GM12875 (cell line): ENCODE results near the gene DAZAP1.

Experiments used
- H3K4me3 ChIP-seq: one replicate; pipeline ENCODE4 v1.5.1; 2011; ENCODE audit warnings: low read depth, low read length, control low read depth
- CTCF ChIP-seq: IDR thresholded peaks from 2 replicates; pipeline ENCODE4 v1.5.1; 2011; ENCODE audit warnings: low read depth, mild to moderate bottlenecking, control low read depth, inconsistent platforms, low read length, moderate library complexity, borderline replicate concordance; ENCODE audit not compliant: insufficient read depth

Gene DAZAP1

DNA sequence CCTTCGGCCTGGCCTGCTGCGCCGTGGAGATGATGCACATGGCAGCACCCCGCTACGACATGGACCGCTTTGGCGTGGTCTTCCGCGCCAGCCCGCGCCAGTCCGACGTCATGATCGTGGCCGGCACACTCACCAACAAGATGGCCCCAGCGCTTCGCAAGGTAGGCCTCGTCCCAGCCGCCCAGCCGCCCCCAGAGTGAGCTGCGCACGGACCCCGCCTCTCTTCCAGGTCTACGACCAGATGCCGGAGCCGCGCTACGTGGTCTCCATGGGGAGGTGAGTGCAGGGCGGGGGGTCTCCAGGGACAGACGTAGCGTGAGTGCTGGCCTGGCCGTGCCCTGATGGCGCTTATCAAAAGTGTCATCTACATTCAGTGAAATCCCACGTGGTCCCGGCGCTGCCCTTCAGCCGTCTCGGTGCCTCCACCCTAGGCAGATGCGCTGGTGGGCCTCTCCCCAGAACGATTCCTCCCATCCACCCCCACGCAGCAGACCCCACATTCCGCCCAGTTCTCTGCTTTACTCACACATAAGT lies 16.4 kb upstream of the DAZAP1 start:
- H3K4me3 ChIP-seq = no peak overlapping the region
- no peak for TF ChIP-seq CTCF

DNA sequence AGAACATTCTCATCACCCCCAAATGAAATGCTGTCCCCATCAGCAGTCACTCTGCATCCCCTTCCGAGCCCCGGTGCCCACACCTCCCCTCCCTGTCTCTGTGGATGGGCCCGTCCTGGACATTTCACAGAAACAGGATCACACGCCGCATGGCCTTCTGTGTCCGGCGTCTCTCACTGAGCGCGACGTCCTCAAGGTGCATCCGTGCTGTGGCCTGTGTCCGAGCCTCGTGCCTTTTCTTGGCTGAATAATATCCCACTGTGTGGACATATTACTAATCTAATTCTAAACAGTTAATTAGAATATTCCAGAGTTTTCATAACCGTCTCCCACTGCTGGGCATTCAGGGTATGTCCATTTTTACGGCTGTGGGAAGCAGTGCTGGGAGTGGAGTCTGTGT lies 15.0 kb upstream of the DAZAP1 start:
- TF ChIP-seq CTCF = no peak

GRCh38 chr19:1392939-1393530 lies 14.4 kb upstream of the DAZAP1 start:
- no peak overlapping the region for H3K4me3 ChIP-seq
- TF ChIP-seq CTCF = no peak

More for the DNA sequence above, 15.0 kb upstream of the DAZAP1 start:
- H3K4me3 ChIP-seq = no peak overlapping the region

DNA sequence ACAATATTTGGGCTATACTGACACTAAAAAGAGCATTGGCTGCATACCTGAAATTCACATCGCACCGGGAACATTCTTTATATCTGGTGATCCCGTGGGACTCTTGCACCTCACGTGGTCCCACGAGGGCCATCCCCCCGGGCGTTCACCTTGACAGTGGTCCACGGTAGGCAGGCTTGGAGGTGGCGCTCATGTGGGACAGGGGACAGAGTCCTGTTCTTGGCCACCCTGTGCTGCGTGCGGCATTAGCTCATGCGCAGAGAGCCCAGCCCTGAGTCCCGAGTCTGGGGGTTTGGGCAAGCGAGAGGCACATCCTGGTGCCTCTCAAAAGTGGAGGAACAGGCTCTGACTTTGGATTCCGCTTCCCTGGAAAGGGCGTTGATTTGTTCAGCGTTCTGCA lies 13.5 kb upstream of the DAZAP1 start:
- TF ChIP-seq CTCF = no peak

GRCh38 chr19:1394252-1395193 lies 12.9 kb upstream of the DAZAP1 start:
- no peak overlapping the region for H3K4me3 ChIP-seq
- no peak for TF ChIP-seq CTCF

More for the DNA sequence above, 13.5 kb upstream of the DAZAP1 start:
- no peak overlapping the region for H3K4me3 ChIP-seq

DNA sequence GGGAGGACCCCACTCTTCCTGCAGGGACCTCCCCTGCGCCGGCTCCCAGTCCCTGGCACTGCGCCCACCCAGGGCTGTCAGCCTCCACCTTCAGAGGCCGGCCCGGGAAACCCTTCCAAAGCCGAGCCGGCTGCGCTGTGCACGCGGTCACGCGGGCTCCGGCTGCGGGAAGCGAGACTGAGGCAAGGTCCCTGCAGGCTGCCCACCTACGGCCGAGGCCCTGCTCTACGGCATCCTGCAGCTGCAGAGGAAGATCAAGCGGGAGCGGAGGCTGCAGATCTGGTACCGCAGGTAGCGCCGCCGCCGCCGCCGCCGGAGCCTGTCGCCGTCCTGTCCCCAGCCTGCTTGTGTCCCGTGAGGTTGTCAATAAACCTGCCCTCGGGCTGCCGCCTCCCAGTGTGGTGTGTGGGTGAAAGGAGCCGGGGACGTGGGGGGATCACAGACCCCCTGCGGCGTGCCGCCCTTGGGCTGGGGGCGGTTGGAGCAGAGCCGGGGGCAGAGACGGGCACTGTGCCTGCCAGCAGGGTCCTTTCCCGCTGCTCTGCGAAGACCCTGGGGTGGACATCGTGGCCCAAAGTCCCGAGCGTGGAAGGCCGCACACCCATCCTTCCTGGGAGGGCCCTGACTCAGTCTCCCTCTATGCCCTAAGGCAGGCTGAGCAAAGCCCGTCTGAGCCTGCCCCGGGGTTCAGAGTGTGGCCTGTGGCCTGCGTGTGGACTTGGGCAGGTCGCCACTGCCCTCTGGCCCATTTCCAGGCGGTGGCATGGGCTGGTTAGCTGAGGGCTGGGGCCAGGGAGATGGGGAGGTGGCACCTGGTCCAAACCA lies 12.0 kb upstream of the DAZAP1 start:
- H3K4me3 ChIP-seq = no peak overlapping the region
- no peak for TF ChIP-seq CTCF
